GM23338 (cell line): ENCODE measurements around the gene REEP3. TPM values are rescaled to one million over a fixed set of nuclear protein-coding genes. Genes with fewer than 3 reads are reported as not detected.

Experiments
- ATAC-seq: fragments of 200-7000 bp; cut with Tn5 transposase; 3 replicates; pipeline ENCODE4 v1.9.1; 2020
- DNase-seq: peaks from one replicate; pipeline ENCODE4 v3.0.0-alpha.2; 2015; ENCODE audit warnings: low spot score
- H2AFZ ChIP-seq: fragments of 200-600 bp; sonication (generic); 2 replicates; pipeline ENCODE4 v1.8.0; 2016; ENCODE audit warnings: antibody characterized with exemption, mild to moderate bottlenecking, moderate library complexity
- H3F3A ChIP-seq: fragments of 200-600 bp; sonication (generic); replicated peaks from 2 replicates; pipeline ENCODE4 v1.8.0; 2017; ENCODE audit warnings: antibody characterized with exemption, mixed run types, low read depth
- H3K27ac ChIP-seq: fragments of 200-600 bp; sonication (generic); 2 replicates; pipeline ENCODE4 v1.6.1; 2016; ENCODE audit warnings: low read depth
- H3K27me3 ChIP-seq: fragments of 200-600 bp; sonication (generic); 2 replicates; pipeline ENCODE4 v1.8.0; 2016; ENCODE audit warnings: mild to moderate bottlenecking, mixed run types, moderate library complexity; ENCODE audit not compliant: insufficient read depth
- H3K36me3 ChIP-seq: fragments of 200-600 bp; sonication (generic); 2 replicates; pipeline ENCODE4 v1.8.0; 2016; ENCODE audit warnings: mild to moderate bottlenecking; ENCODE audit not compliant: insufficient read depth
- H3K4me1 ChIP-seq: fragments of 200-600 bp; sonication (generic); 2 replicates; pipeline ENCODE4 v1.8.0; 2016; ENCODE audit warnings: mild to moderate bottlenecking, moderate library complexity; ENCODE audit not compliant: insufficient read depth
- H3K4me2 ChIP-seq: fragments of 200-600 bp; sonication (generic); 2 replicates; pipeline ENCODE4 v1.7.1; 2017; ENCODE audit warnings: mixed run types
- H3K4me3 ChIP-seq: fragments of 200-600 bp; sonication (generic); 2 replicates; pipeline ENCODE4 v1.6.1; 2016; ENCODE audit warnings: mixed run types
- H3K79me2 ChIP-seq: fragments of 200-600 bp; sonication (generic); replicated peaks from 2 replicates; pipeline ENCODE4 v1.8.0; 2017; ENCODE audit warnings: mild to moderate bottlenecking; ENCODE audit not compliant: insufficient read depth
- H3K9me2 ChIP-seq: fragments of 200-600 bp; sonication (generic); 2 replicates; pipeline ENCODE4 v1.8.0; 2017; ENCODE audit not compliant: insufficient read depth
- H4K20me1 ChIP-seq: fragments of 200-600 bp; sonication (generic); replicated peaks from 2 replicates; pipeline ENCODE4 v1.8.0; 2017; ENCODE audit warnings: mild to moderate bottlenecking; ENCODE audit not compliant: insufficient read depth
- H3K27ac Mint-ChIP-seq: 2 replicates; pipeline ENCODE4 v1.8.0; 2020; ENCODE audit warnings: inconsistent platforms, mild to moderate bottlenecking, moderate library complexity, mixed read lengths
- H3K27me3 Mint-ChIP-seq: 3 replicates; pipeline ENCODE4 v1.8.0; 2022; ENCODE audit warnings: low read depth, mild to moderate bottlenecking, moderate library complexity, mixed read lengths, inconsistent platforms; ENCODE audit not compliant: insufficient read depth, poor library complexity
- H3K36me3 Mint-ChIP-seq: 3 replicates; pipeline ENCODE4 v1.8.0; 2021; ENCODE audit warnings: low read depth, mild to moderate bottlenecking, inconsistent platforms, moderate library complexity, mixed read lengths
- H3K4me1 Mint-ChIP-seq: 3 replicates; pipeline ENCODE4 v1.8.0; 2020; ENCODE audit warnings: mild to moderate bottlenecking, inconsistent platforms, mixed read lengths
- H3K4me3 Mint-ChIP-seq: 3 replicates; pipeline ENCODE4 v1.8.0; 2021; ENCODE audit warnings: moderate library complexity, mild to moderate bottlenecking, inconsistent platforms, mixed read lengths
- H3K9me3 Mint-ChIP-seq: 3 replicates; pipeline ENCODE4 v1.8.0; 2020; ENCODE audit warnings: moderate library complexity, mild to moderate bottlenecking, inconsistent platforms, mixed read lengths
- ETS1 ChIP-seq: IDR thresholded peaks from 2 replicates; pipeline ENCODE4 v1.6.1; 2016; ENCODE audit warnings: antibody characterized with exemption
- EZH2 ChIP-seq: fragments of 200-600 bp; sonication (generic); IDR thresholded peaks from one replicate; pipeline ENCODE4 v1.8.0; 2017; ENCODE audit warnings: antibody characterized with exemption, mild to moderate bottlenecking, low read depth; ENCODE audit not compliant: unreplicated experiment
- EZH2phosphoT487 ChIP-seq: fragments of 200-600 bp; sonication (generic); IDR thresholded peaks from one replicate; pipeline ENCODE4 v1.8.1; 2018; ENCODE audit warnings: antibody characterized with exemption; ENCODE audit not compliant: unreplicated experiment
- JUNB ChIP-seq: IDR thresholded peaks from one replicate; pipeline ENCODE4 v1.6.1; 2016; ENCODE audit warnings: antibody characterized with exemption; ENCODE audit not compliant: unreplicated experiment
- NANOG ChIP-seq: IDR thresholded peaks from 2 replicates; pipeline ENCODE4 v1.6.1; 2016; ENCODE audit warnings: antibody characterized with exemption, borderline replicate concordance
- ZNF114 ChIP-seq: fragments of 250-450 bp; sonication (Bioruptor Pico); IDR thresholded peaks from 2 replicates; pipeline ENCODE4 v1.5.0; 2020; ENCODE audit warnings: mild to moderate bottlenecking, moderate library complexity
- ZNF331 ChIP-seq: fragments of 250-450 bp; sonication (Bioruptor Pico); IDR thresholded peaks from 2 replicates; pipeline ENCODE4 v1.5.0; 2020; ENCODE audit warnings: low read depth, mild to moderate bottlenecking, moderate library complexity
- polyA plus RNA-seq: library from polyadenylated mRNA; unstranded; fragments of >200 nt; fragmentation: Nextera tagmentation; extraction: Ambion mirVana; gene quantifications from 2 replicates; pipeline ENCODE4 v1.2.1, GENCODE V29; 2016
- total RNA-seq: library from RNA; depleted of rRNA; stranded (reverse); fragments of >200 nt; shearing (Covaris generic); gene quantifications from 2 replicates; pipeline ENCODE4 v1.2.3, GENCODE V29; 2014
- TF ChIP-seq, protein P1 (sequence below): fragments of 250-450 bp; sonication (Bioruptor Pico); IDR thresholded peaks from 2 replicates; pipeline ENCODE4 v1.5.0; 2020; ENCODE audit warnings: mild to moderate bottlenecking, moderate library complexity

The REEP3 gene
- total and polyA plus RNA-seq, 2 experiments from 2014 or later: 29.5 to 48.7 TPM

DNA sequence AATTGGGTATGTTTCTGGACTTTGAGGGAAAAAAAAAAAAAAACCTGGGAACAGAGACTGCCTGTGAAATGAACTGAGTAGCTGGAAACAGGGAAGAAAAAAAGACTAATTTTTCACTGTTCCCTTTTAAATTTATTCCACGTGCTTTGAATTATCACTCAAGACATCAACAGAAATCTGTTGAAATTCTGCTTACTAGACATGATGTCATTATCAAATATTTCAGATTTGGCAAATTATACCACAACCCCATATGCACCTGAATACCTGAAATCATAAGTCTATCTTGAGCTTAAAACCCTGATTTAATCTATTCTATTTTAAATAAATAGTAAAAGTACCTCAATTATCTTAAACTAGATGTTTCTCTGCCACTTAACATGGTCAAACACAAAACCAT lies 5.0 kb upstream of the REEP3 start (continued):
- TF ChIP-seq, protein P1, sequence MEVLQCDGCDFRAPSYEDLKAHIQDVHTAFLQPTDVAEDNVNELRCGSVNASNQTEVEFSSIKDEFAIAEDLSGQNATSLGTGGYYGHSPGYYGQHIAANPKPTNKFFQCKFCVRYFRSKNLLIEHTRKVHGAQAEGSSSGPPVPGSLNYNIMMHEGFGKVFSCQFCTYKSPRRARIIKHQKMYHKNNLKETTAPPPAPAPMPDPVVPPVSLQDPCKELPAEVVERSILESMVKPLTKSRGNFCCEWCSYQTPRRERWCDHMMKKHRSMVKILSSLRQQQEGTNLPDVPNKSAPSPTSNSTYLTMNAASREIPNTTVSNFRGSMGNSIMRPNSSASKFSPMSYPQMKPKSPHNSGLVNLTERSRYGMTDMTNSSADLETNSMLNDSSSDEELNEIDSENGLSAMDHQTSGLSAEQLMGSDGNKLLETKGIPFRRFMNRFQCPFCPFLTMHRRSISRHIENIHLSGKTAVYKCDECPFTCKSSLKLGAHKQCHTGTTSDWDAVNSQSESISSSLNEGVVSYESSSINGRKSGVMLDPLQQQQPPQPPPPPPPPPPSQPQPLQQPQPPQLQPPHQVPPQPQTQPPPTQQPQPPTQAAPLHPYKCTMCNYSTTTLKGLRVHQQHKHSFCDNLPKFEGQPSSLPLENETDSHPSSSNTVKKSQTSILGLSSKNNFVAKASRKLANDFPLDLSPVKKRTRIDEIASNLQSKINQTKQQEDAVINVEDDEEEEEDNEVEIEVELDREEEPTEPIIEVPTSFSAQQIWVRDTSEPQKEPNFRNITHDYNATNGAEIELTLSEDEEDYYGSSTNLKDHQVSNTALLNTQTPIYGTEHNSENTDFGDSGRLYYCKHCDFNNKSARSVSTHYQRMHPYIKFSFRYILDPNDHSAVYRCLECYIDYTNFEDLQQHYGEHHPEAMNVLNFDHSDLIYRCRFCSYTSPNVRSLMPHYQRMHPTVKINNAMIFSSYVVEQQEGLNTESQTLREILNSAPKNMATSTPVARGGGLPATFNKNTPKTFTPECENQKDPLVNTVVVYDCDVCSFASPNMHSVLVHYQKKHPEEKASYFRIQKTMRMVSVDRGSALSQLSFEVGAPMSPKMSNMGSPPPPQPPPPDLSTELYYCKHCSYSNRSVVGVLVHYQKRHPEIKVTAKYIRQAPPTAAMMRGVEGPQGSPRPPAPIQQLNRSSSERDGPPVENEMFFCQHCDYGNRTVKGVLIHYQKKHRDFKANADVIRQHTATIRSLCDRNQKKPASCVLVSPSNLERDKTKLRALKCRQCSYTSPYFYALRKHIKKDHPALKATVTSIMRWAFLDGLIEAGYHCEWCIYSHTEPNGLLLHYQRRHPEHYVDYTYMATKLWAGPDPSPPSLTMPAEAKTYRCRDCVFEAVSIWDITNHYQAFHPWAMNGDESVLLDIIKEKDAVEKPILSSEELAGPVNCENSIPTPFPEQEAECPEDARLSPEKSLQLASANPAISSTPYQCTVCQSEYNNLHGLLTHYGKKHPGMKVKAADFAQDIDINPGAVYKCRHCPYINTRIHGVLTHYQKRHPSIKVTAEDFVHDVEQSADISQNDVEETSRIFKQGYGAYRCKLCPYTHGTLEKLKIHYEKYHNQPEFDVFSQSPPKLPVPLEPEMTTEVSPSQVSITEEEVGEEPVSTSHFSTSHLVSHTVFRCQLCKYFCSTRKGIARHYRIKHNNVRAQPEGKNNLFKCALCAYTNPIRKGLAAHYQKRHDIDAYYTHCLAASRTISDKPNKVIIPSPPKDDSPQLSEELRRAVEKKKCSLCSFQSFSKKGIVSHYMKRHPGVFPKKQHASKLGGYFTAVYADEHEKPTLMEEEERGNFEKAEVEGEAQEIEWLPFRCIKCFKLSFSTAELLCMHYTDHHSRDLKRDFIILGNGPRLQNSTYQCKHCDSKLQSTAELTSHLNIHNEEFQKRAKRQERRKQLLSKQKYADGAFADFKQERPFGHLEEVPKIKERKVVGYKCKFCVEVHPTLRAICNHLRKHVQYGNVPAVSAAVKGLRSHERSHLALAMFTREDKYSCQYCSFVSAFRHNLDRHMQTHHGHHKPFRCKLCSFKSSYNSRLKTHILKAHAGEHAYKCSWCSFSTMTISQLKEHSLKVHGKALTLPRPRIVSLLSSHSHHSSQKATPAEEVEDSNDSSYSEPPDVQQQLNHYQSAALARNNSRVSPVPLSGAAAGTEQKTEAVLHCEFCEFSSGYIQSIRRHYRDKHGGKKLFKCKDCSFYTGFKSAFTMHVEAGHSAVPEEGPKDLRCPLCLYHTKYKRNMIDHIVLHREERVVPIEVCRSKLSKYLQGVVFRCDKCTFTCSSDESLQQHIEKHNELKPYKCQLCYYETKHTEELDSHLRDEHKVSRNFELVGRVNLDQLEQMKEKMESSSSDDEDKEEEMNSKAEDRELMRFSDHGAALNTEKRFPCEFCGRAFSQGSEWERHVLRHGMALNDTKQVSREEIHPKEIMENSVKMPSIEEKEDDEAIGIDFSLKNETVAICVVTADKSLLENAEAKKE (CRISPR knock-in tag): no peak
- TF ChIP-seq ZNF331 (CRISPR knock-in tag): no peak

DNA sequence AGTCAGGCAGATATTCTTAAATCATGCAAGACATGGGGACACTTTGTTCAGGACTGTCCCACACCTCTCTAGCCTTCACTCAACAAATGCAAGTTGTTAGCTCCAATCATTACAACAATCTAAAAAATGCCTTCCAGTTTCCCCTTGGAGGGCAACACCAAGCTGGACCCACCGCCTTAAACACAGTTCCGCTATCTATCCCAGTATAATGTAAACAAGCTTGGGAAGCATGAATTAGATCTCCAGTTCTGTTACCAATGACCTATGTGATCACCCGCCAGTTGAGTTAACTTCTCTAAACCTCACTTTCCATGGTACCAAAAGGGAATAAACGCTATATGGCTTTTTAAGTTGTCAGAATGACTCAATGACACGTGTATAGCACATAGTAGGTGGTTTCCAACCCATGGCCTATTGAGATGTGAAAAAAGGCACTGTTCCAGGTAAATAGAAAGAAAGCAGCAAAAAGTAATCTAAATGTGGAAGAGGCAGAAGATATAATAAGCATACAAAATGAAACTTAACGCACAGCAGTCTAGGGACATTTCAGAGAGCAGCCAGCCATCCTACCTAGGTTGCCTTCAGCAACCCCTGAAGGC lies 2.4 kb upstream of the REEP3 start:
- no peak overlapping the region for H3K4me3 ChIP-seq
- H2AFZ ChIP-seq: no peak overlapping the region
- Mint-ChIP-seq H3K4me1 (peaks cover 52% of the 10 kb centered on the region), H3K27me3 (peaks cover 2% of the 10 kb centered on the region), H3K27ac (peak overlapping the region; percentile 40; the same call in 1 of the 2 replicates), H3K4me3 (peak overlapping the region; percentile 24; the same call in 1 of the 3 replicates), H3K36me3 (peaks cover 2% of the 10 kb centered on the region; the same call in 1 of the 3 replicates), H3K9me3 (no peaks in the 10 kb centered on the region)
- no peaks in the 10 kb centered on the region for H3K27me3 ChIP-seq
- DNase-seq (no peak), ATAC-seq (no peak)
- no peaks in the 10 kb centered on the region for H3K36me3 ChIP-seq
- peaks cover 6% of the 10 kb centered on the region; the same call in 1 of the 2 replicates for H3F3A ChIP-seq
- H3K27ac ChIP-seq: no peak overlapping the region
- no peaks in the 10 kb centered on the region for H3K9me2 ChIP-seq
- peaks cover 74% of the 10 kb centered on the region for H3K79me2 ChIP-seq
- H3K4me2 ChIP-seq: peak overlapping the region; percentile 79
- peaks cover 63% of the 10 kb centered on the region for H3K4me1 ChIP-seq
- peaks cover 9% of the 10 kb centered on the region; the same call in 1 of the 2 replicates for H4K20me1 ChIP-seq
- TF ChIP-seq ZNF114 (no peak), NANOG (no peak), EZH2phosphoT487 (no peak), ETS1 (no peak), JUNB (no peak), ZNF331 (CRISPR knock-in tag) (no peak), EZH2 (no peak)
- TF ChIP-seq, protein P1 (CRISPR knock-in tag): no peak
